GM19372 (cell line): ENCODE data around the gene SMNDC1.

Source experiments
- ATAC-seq: cut with Tn5 transposase; IDR thresholded peaks from one replicate; pipeline ENCODE4 v1.9.1; 2021; ENCODE audit warnings: mild to moderate bottlenecking, low read depth, moderate library complexity; ENCODE audit not compliant: unreplicated experiment

SMNDC1 gene

GRCh38 chr10:110330675-110331074 is 26.0 kb upstream of the SMNDC1 start:
- no peak for ATAC-seq

- no peak for ATAC-seq
Observed at GRCh38 chr10:110327262-110327914, 22.7 kb upstream of the SMNDC1 start.

- no peak for ATAC-seq
Observed at GRCh38 chr10:110326351-110327032, 21.8 kb upstream of the SMNDC1 start.

GRCh38 chr10:110324805-110325280 is 20.1 kb upstream of the SMNDC1 start:
- ATAC-seq: peak; percentile 61

- no peak for ATAC-seq
Observed at GRCh38 chr10:110324201-110324804, 19.6 kb upstream of the SMNDC1 start.

- no peak for ATAC-seq
Observed at GRCh38 chr10:110323503-110323902, 18.8 kb upstream of the SMNDC1 start.

GRCh38 chr10:110321869-110322620 is 17.3 kb upstream of the SMNDC1 start:
- ATAC-seq: no peak

GRCh38 chr10:110317866-110318850 is 13.4 kb upstream of the SMNDC1 start:
- ATAC-seq: no peak

GRCh38 chr10:110313674-110314073 is 9.0 kb upstream of the SMNDC1 start:
- ATAC-seq: no peak

GRCh38 chr10:110312206-110312605 is 7.5 kb upstream of the SMNDC1 start:
- ATAC-seq: no peak

GRCh38 chr10:110311357-110311949 is 6.7 kb upstream of the SMNDC1 start:
- ATAC-seq: no peak

GRCh38 chr10:110310741-110311140 is 6.0 kb upstream of the SMNDC1 start:
- ATAC-seq: no peak

GRCh38 chr10:110307805-110308204 is 3.1 kb upstream of the SMNDC1 start:
- ATAC-seq: no peak

GRCh38 chr10:110306452-110306768 is 1.7 kb upstream of the SMNDC1 start:
- ATAC-seq: no peak

GRCh38 chr10:110305767-110306451 is 1.2 kb upstream of the SMNDC1 start:
- ATAC-seq: peak; percentile 49

GRCh38 chr10:110304394-110304779 is 333 bp downstream of the SMNDC1 start:
- ATAC-seq: peak; percentile 37

GRCh38 chr10:110303681-110304080 is 1.0 kb downstream of the SMNDC1 start:
- no peak for ATAC-seq

- ATAC-seq: no peak
Observed at GRCh38 chr10:110300486-110300986, 4.2 kb downstream of the SMNDC1 start.

- ATAC-seq: no peak
Observed at GRCh38 chr10:110296966-110297365, 7.8 kb downstream of the SMNDC1 start.
